ENCODE results near the gene SWSAP1. TPM values are rescaled to one million over a fixed set of nuclear protein-coding genes. Genes with fewer than 3 reads are reported as not detected.

SWSAP1 gene
- total RNA-seq, 2 donors from 2014 or later: 2.2 to 2.8 TPM

GRCh38 chr19:11416346-11417052 lies 42.0 kb downstream of the SWSAP1 start:
- peaks cover 3% of the 10 kb centered on the region for H3K4me1 ChIP-seq (ENCODE audit: control insufficient read depth, insufficient read depth, low read length)
- H3K4me3 ChIP-seq (ENCODE audit: low read length): no peak overlapping the region
- H3K27me3 ChIP-seq (ENCODE audit: control insufficient read depth, insufficient read depth, low read length, poor library complexity, severe bottlenecking): peaks cover 29% of the 10 kb centered on the region
- peaks cover 24% of the 10 kb centered on the region for H3K27me3 Mint-ChIP-seq (ENCODE audit: insufficient read depth)
- H3K36me3 Mint-ChIP-seq (ENCODE audit: low read depth): peaks cover 27% of the 10 kb centered on the region
- no peak for DNase-seq
- no peaks in the 10 kb centered on the region for H3K9me3 ChIP-seq (ENCODE audit: control insufficient read depth, low read length)
- peaks cover 8% of the 10 kb centered on the region for H3K4me1 Mint-ChIP-seq
- WGBS, 2 experiments (ENCODE audit: insufficient coverage in 1 of 2, insufficient read length in 1 of 2): 92 to 94% methylated on average over 8 to 14 of the region's 17 CpGs
- no peak overlapping the region for H3K27ac Mint-ChIP-seq
- no peak for TF ChIP-seq CTCF (conservative IDR thresholded peaks at IDR 0.05)
- peak overlapping the region; percentile 80 for H3K4me3 Mint-ChIP-seq
- no peak overlapping the region for H3K9ac ChIP-seq (ENCODE audit: extremely low read depth, low read length, poor library complexity, severe bottlenecking)
- H3K9me3 Mint-ChIP-seq: no peaks in the 10 kb centered on the region
- H3K36me3 ChIP-seq (ENCODE audit: control insufficient read depth, insufficient read depth, low read length): no peaks in the 10 kb centered on the region
- H3K27ac ChIP-seq (ENCODE audit: low read depth, low read length): no peak overlapping the region

GRCh38 chr19:11418094-11418548 lies 43.7 kb downstream of the SWSAP1 start:
- Mint-ChIP-seq H3K36me3 (ENCODE audit: low read depth) (peaks cover 20% of the 10 kb centered on the region), H3K27ac (peak overlapping the region; percentile 94), H3K4me1 (peaks cover 9% of the 10 kb centered on the region), H3K9me3 (no peaks in the 10 kb centered on the region), H3K4me3 (peak overlapping the region; percentile 80), H3K27me3 (ENCODE audit: insufficient read depth) (peaks cover 39% of the 10 kb centered on the region)
- Histone ChIP-seq H3K27me3 (ENCODE audit: control insufficient read depth, insufficient read depth, low read length, poor library complexity, severe bottlenecking) (peaks cover 45% of the 10 kb centered on the region), H3K9me3 (ENCODE audit: control insufficient read depth, low read length) (no peaks in the 10 kb centered on the region), H3K36me3 (ENCODE audit: control insufficient read depth, insufficient read depth, low read length) (no peaks in the 10 kb centered on the region), H3K27ac (ENCODE audit: low read depth, low read length) (no peak overlapping the region), H3K4me3 (ENCODE audit: low read length) (peak overlapping the region; percentile 86), H3K4me1 (ENCODE audit: control insufficient read depth, insufficient read depth, low read length) (peaks cover 3% of the 10 kb centered on the region), H3K9ac (ENCODE audit: extremely low read depth, low read length, poor library complexity, severe bottlenecking) (peak overlapping the region; percentile 38)
- WGBS, 2 experiments (ENCODE audit: insufficient coverage in 1 of 2, insufficient read length in 1 of 2): 0% methylated on average over 6 to 11 of the region's 16 CpGs
- no peak for TF ChIP-seq CTCF (conservative IDR thresholded peaks at IDR 0.05)
- no peak for DNase-seq

- Mint-ChIP-seq H3K4me3 (peak within 1 kb of the TSS; percentile 80), H3K9me3 (no peaks in the 10 kb centered on the region), H3K4me1 (peaks cover 9% of the 10 kb centered on the region), H3K27ac (peak within 1 kb of the TSS; percentile 94), H3K36me3 (ENCODE audit: low read depth) (peaks cover 20% of the 10 kb centered on the region), H3K27me3 (ENCODE audit: insufficient read depth) (peaks cover 46% of the 10 kb centered on the region)
- Histone ChIP-seq H3K9ac (ENCODE audit: extremely low read depth, low read length, poor library complexity, severe bottlenecking) (peak within 1 kb of the TSS; percentile 38), H3K27me3 (ENCODE audit: control insufficient read depth, insufficient read depth, low read length, poor library complexity, severe bottlenecking) (peaks cover 52% of the 10 kb centered on the region), H3K4me3 (ENCODE audit: low read length) (peak within 1 kb of the TSS; percentile 86), H3K27ac (ENCODE audit: low read depth, low read length) (no peak within 1 kb of the TSS), H3K4me1 (ENCODE audit: control insufficient read depth, insufficient read depth, low read length) (peaks cover 3% of the 10 kb centered on the region), H3K9me3 (ENCODE audit: control insufficient read depth, low read length) (no peaks in the 10 kb centered on the region), H3K36me3 (ENCODE audit: control insufficient read depth, insufficient read depth, low read length) (no peaks in the 10 kb centered on the region)
- TF ChIP-seq CTCF (conservative IDR thresholded peaks at IDR 0.05): peak; percentile 7
- DNase-seq: peak; percentile 95
- 1 to 3% methylated on average over 36 to 72 of the region's 72 CpGs for WGBS, 2 experiments (ENCODE audit: insufficient coverage in 1 of 2, insufficient read length in 1 of 2)
Observed at GRCh38 chr19:11418549-11419506, 44.4 kb downstream of the SWSAP1 start, which contains the start of gene RGL3. RGL3 (minus strand) TSS chr19:11419314; CDS start chr19:11419278, 36 bp downstream.
